GM06990 (cell line): Measurements from ENCODE around the gene NCAM2.

Experiments used
- DNase-seq: peaks from one replicate; pipeline ENCODE4 v3.0.0-alpha.2; 2011; ENCODE audit not compliant: insufficient read length; ENCODE audit errors: extremely low read depth
- H3K27me3 ChIP-seq: replicated peaks from 2 replicates; pipeline ENCODE4 v1.6.0; 2011; ENCODE audit warnings: low read length; ENCODE audit not compliant: control insufficient read depth, insufficient read depth
- H3K36me3 ChIP-seq: 2 replicates; pipeline ENCODE4 v1.5.1; 2011; ENCODE audit warnings: low read length; ENCODE audit not compliant: control insufficient read depth, insufficient read depth
- H3K4me3 ChIP-seq: replicated peaks from 2 replicates; pipeline ENCODE4 v1.5.1; 2011; ENCODE audit warnings: low read depth, mild to moderate bottlenecking, control low read depth, low read length
- CTCF ChIP-seq: IDR thresholded peaks from 2 replicates; pipeline ENCODE4 v1.5.1; 2011; ENCODE audit warnings: low read length, control low read depth, mild to moderate bottlenecking, inconsistent platforms; ENCODE audit not compliant: insufficient read depth, poor library complexity, severe bottlenecking

The NCAM2 gene

DNA sequence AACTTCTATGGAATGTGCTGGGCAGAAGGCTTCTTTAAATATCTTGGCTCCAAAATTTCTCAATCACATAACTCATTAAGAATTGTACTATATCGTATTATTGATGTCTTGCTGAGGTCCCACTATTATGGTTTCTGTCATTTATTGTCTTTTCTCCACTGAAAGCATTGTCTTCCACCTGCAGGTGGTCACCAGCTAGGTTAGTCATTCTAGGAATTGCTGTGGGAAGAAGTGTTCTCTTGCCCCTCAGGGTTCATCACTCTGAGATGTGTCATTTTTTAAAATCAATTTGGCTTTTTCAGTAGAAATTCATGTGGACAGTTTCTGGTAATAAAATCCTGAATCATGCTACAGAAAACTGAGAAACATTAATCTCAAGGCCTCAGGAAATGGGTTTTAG lies 66.1 kb downstream of the NCAM2 start:
- DNase-seq = no peak
- Histone ChIP-seq H3K27me3 (no peaks in the 10 kb centered on the region), H3K36me3 (no peaks in the 10 kb centered on the region), H3K4me3 (no peak overlapping the region)
- TF ChIP-seq CTCF = no peak

- H3K36me3 ChIP-seq = no peaks in the 10 kb centered on the region
- no peak for DNase-seq
- H3K4me3 ChIP-seq = no peak overlapping the region
- TF ChIP-seq CTCF = no peak
- H3K27me3 ChIP-seq = no peaks in the 10 kb centered on the region
These were observed 69.2 kb downstream of the NCAM2 start for GRCh38 chr21:21067375-21067774.

- Histone ChIP-seq H3K4me3 (no peak overlapping the region), H3K36me3 (no peaks in the 10 kb centered on the region), H3K27me3 (no peaks in the 10 kb centered on the region)
- no peak for TF ChIP-seq CTCF
- no peak for DNase-seq
These were observed 76.1 kb downstream of the NCAM2 start for GRCh38 chr21:21074305-21074704.

DNA sequence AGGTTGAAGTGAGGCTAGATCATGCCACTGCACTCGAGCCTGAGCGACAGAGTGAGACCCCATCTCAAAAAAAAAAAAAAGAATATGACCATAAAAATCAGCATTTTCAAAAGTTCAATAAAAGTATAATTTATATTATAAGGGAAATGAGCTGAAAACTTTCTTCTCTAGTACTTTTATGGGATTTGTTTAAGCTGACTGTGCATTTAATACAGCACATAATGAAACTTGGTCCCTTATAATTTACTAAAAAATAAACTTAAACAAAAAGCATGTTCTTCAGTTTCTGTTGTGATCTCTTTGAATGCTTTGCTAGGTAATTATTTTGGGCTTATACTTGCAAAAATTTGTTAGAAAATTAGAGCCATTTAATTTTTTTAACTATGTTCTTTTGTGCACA lies 77.8 kb downstream of the NCAM2 start:
- H3K27me3 ChIP-seq = no peaks in the 10 kb centered on the region
- no peak overlapping the region for H3K4me3 ChIP-seq
- no peak for DNase-seq
- H3K36me3 ChIP-seq = no peaks in the 10 kb centered on the region
- no peak for TF ChIP-seq CTCF

DNA sequence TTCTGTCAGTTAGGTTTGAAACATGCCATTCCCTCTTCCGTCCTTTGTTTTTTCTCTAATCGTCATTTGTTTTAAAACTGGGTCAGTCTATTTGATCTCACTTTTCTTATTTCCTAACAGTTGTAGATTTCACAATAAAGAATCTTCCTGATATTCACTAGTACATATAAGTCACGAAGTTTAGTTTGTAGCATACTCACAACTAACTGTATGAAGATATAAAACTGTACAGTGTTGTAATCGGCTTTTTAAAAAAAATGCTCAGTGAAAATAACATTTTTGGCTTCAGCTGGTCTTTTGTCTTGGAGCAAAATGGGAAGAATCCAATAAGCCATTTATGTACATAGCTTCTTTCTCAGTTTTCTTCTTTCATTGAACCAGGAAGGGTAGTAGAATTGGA lies 78.3 kb downstream of the NCAM2 start:
- no peak for DNase-seq
- Histone ChIP-seq H3K36me3 (no peaks in the 10 kb centered on the region), H3K4me3 (no peak overlapping the region), H3K27me3 (no peaks in the 10 kb centered on the region)
- TF ChIP-seq CTCF = no peak

DNA sequence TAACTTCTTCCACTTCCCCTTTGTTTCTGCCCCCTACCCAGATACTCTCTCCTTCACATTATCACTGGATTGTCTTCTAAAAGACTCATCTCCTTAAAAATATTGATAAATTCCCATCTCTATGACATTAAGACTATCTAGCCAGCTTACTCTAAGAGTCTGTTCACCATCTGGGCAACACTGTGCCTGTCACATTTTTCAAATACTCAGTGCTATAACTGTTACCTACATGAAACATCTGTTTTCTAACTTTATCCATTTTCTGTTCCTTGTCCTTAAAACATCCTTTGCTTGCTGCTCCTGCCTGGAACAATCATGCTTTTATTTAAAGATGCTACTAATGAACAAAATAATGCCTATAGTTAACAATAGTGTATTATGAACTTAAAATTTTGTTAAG lies 81.4 kb downstream of the NCAM2 start:
- no peak overlapping the region for H3K4me3 ChIP-seq
- DNase-seq = no peak
- no peak for TF ChIP-seq CTCF
- no peaks in the 10 kb centered on the region for H3K27me3 ChIP-seq
- no peaks in the 10 kb centered on the region for H3K36me3 ChIP-seq
